KMS-11 (cell line): Measurements from ENCODE around the gene WDR48.

Experiments used
- H2AFZ ChIP-seq: fragments of 200-600 bp; sonication (generic); 2 replicates; pipeline ENCODE4 v1.6.1; 2016; ENCODE audit warnings: antibody characterized with exemption, mixed run types, low read depth
- H3K27ac ChIP-seq: fragments of 200-600 bp; sonication (generic); 2 replicates; pipeline ENCODE4 v1.6.1; 2016; ENCODE audit warnings: mild to moderate bottlenecking, mixed run types
- H3K27me3 ChIP-seq: fragments of 200-600 bp; sonication (generic); 2 replicates; pipeline ENCODE4 v1.6.1; 2017; ENCODE audit warnings: mild to moderate bottlenecking, low read depth, mixed run types, moderate library complexity; ENCODE audit not compliant: insufficient read depth
- H3K36me3 ChIP-seq: fragments of 200-600 bp; sonication (generic); 2 replicates; pipeline ENCODE4 v1.6.1; 2017; ENCODE audit warnings: mild to moderate bottlenecking, mixed run types; ENCODE audit not compliant: insufficient read depth
- H3K4me1 ChIP-seq: fragments of 200-600 bp; sonication (generic); 2 replicates; pipeline ENCODE4 v1.6.1; 2016; ENCODE audit warnings: mild to moderate bottlenecking, low read depth, mixed run types; ENCODE audit not compliant: poor library complexity, severe bottlenecking
- H3K4me2 ChIP-seq: fragments of 200-600 bp; sonication (generic); 2 replicates; pipeline ENCODE4 v1.7.0; 2016; ENCODE audit warnings: mild to moderate bottlenecking, mixed run types
- H3K4me3 ChIP-seq: fragments of 200-600 bp; sonication (generic); IDR thresholded peaks from 2 replicates; pipeline ENCODE4 v1.6.1; 2017; ENCODE audit warnings: low read depth, low read length, mixed read lengths; ENCODE audit not compliant: insufficient read depth
- H3K79me2 ChIP-seq: fragments of 200-600 bp; sonication (generic); 2 replicates; pipeline ENCODE4 v1.6.1; 2016; ENCODE audit warnings: low read depth, mixed run types; ENCODE audit not compliant: insufficient read depth
- H3K9ac ChIP-seq: fragments of 200-600 bp; sonication (generic); 2 replicates; pipeline ENCODE4 v1.6.1; 2016; ENCODE audit warnings: mild to moderate bottlenecking, mixed run types
- H4K20me1 ChIP-seq: fragments of 200-600 bp; sonication (generic); 2 replicates; pipeline ENCODE4 v1.6.1; 2016; ENCODE audit warnings: mild to moderate bottlenecking, mixed run types; ENCODE audit not compliant: insufficient read depth
- CTCF ChIP-seq: fragments of 200-600 bp; sonication (generic); conservative IDR thresholded peaks from 2 replicates; pipeline ENCODE4 v1.6.1; 2017; ENCODE audit warnings: low read depth, mild to moderate bottlenecking, antibody characterized with exemption, low read length, moderate library complexity, mixed read lengths

WDR48 gene

GRCh38 chr3:39013921-39014509 is 37.8 kb upstream of the WDR48 start:
- no peak for TF ChIP-seq CTCF
- H3K79me2 ChIP-seq: no peaks in the 10 kb centered on the region
- H2AFZ ChIP-seq: no peak overlapping the region
- H3K27ac ChIP-seq: no peak overlapping the region
- H3K4me1 ChIP-seq: no peaks in the 10 kb centered on the region
- H3K4me2 ChIP-seq: no peak overlapping the region
- H3K36me3 ChIP-seq: no peaks in the 10 kb centered on the region
- no peak overlapping the region for H3K9ac ChIP-seq
- no peak overlapping the region for H3K4me3 ChIP-seq
- H4K20me1 ChIP-seq: no peaks in the 10 kb centered on the region
- H3K27me3 ChIP-seq: no peaks in the 10 kb centered on the region

- Histone ChIP-seq H3K9ac (no peak overlapping the region), H3K36me3 (no peaks in the 10 kb centered on the region), H3K4me1 (peaks cover 7% of the 10 kb centered on the region), H4K20me1 (no peaks in the 10 kb centered on the region), H2AFZ (no peak overlapping the region), H3K4me3 (no peak overlapping the region), H3K4me2 (no peak overlapping the region), H3K27me3 (no peaks in the 10 kb centered on the region), H3K79me2 (no peaks in the 10 kb centered on the region), H3K27ac (no peak overlapping the region)
- TF ChIP-seq CTCF: no peak
These were observed 36.4 kb upstream of the WDR48 start for GRCh38 chr3:39015418-39015817.

- no peak overlapping the region for H3K4me2 ChIP-seq
- H3K79me2 ChIP-seq: no peaks in the 10 kb centered on the region
- H3K27me3 ChIP-seq: no peaks in the 10 kb centered on the region
- H3K9ac ChIP-seq: no peak overlapping the region
- no peak overlapping the region for H3K27ac ChIP-seq
- no peaks in the 10 kb centered on the region for H4K20me1 ChIP-seq
- peaks cover 16% of the 10 kb centered on the region for H3K4me1 ChIP-seq
- H3K36me3 ChIP-seq: no peaks in the 10 kb centered on the region
- no peak overlapping the region for H3K4me3 ChIP-seq
- TF ChIP-seq CTCF: no peak
- H2AFZ ChIP-seq: no peak overlapping the region
These were observed 32.5 kb upstream of the WDR48 start for GRCh38 chr3:39019299-39019698.

- Histone ChIP-seq H3K4me3 (no peak overlapping the region), H3K79me2 (no peaks in the 10 kb centered on the region), H3K36me3 (no peaks in the 10 kb centered on the region), H3K4me1 (peaks cover 16% of the 10 kb centered on the region), H3K27ac (no peak overlapping the region), H3K27me3 (no peaks in the 10 kb centered on the region), H4K20me1 (no peaks in the 10 kb centered on the region), H3K4me2 (no peak overlapping the region), H3K9ac (no peak overlapping the region), H2AFZ (no peak overlapping the region)
- TF ChIP-seq CTCF: no peak
These were observed 30.8 kb upstream of the WDR48 start for GRCh38 chr3:39021029-39021428.
